ENCODE data around the gene DNAJB1.

DNAJB1 gene

DNA sequence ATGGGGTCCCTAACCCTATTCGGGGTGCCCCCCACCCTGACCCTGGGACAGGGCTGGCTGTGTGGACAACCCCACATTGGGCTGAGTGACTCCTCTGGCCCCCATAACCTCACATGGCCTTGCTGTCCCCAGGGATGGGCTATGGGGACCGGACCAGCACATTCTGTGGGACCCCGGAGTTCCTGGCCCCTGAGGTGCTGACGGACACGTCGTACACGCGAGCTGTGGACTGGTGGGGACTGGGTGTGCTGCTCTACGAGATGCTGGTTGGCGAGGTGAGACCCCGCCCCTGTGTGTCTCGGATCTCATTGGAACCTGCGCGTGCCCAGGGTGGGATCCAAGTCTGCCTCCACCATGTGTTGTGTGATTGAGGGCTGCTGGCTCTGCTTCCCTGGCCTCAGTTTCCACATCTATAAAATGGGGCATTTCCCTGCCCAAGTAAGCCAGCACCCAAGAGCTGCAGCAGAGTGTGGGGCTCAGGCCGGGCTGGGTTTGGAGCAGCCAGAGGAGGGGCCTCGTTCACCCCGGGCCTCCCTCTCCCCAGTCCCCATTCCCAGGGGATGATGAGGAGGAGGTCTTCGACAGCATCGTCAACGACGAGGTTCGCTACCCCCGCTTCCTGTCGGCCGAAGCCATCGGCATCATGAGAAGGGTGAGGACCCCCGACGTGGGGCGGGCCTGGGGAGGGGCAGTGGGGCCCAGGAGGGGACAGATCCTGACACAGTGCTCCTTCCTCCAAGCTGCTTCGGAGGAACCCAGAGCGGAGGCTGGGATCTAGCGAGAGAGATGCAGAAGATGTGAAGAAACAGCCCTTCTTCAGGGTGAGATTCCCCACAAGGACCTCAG is 47.9 kb downstream of the DNAJB1 start:
- no peak for DNase-seq

DNA sequence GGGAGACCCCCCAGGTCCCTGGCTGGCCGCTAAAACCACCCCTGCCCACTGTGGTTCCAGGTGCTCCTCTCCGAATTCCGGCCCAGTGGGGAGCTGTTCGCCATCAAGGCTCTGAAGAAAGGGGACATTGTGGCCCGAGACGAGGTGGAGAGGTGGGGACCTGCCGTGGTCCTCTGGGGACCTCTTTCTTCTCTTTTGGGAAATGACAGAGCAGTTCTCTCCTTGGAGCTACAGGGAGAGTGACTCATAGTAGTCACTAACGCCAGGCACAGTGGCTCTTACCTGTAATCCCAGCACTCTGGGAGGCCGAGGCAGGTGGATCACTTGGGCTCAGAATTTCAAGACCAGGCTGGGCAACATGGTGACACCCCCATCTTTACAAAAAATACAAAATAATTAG is 50.4 kb downstream of the DNAJB1 start:
- DNase-seq: no peak

DNA sequence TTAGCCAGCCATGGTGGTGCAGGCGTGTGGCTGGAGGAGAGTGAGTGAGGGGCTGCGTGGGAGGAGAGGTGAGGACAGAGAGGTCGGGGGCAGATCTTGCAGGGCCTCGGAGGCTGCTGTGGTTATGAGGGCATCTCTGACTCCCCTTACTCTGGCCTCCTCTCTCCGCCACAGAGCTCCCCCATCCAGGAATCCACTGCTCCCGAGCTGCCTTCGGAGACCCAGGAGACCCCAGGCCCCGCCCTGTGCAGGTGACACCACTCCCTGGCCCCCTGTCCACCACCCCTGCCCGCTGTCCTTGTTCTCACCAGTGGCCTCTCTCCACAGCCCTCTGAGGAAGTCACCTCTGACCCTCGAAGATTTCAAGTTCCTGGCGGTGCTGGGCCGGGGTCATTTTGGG is 50.8 kb downstream of the DNAJB1 start:
- no peak for DNase-seq

All from NCI-H69 (cell line).